Osteocyte (in vitro differentiated cells): ENCODE measurements around the gene NCK2. TPM values are rescaled to one million over a fixed set of nuclear protein-coding genes. Genes with fewer than 3 reads are reported as not detected.

Experiments
- DNase-seq: peaks from one replicate; pipeline ENCODE4 v3.0.0; 2021; ENCODE audit warnings: mixed read lengths; ENCODE audit not compliant: unreplicated experiment; ENCODE audit errors: extremely low spot score
- H3K27ac Mint-ChIP-seq: one replicate; pipeline ENCODE4 v1.8.0; 2021; ENCODE audit warnings: mild to moderate bottlenecking, mixed read lengths; ENCODE audit not compliant: unreplicated experiment
- H3K27me3 Mint-ChIP-seq: one replicate; pipeline ENCODE4 v1.8.0; 2021; ENCODE audit warnings: mixed read lengths; ENCODE audit not compliant: unreplicated experiment
- H3K36me3 Mint-ChIP-seq: one replicate; pipeline ENCODE4 v1.8.0; 2021; ENCODE audit warnings: mixed read lengths; ENCODE audit not compliant: unreplicated experiment
- H3K4me1 Mint-ChIP-seq: one replicate; pipeline ENCODE4 v1.8.0; 2021; ENCODE audit warnings: mixed read lengths; ENCODE audit not compliant: unreplicated experiment
- H3K4me3 Mint-ChIP-seq: one replicate; pipeline ENCODE4 v1.8.0; 2021; ENCODE audit warnings: mild to moderate bottlenecking, moderate library complexity, mixed read lengths; ENCODE audit not compliant: unreplicated experiment
- H3K9me3 Mint-ChIP-seq: one replicate; pipeline ENCODE4 v1.8.0; 2021; ENCODE audit warnings: mixed read lengths; ENCODE audit not compliant: unreplicated experiment
- CTCF ChIP-seq: fragments of 200-600 bp; sonication (generic); IDR thresholded peaks from 2 replicates; pipeline ENCODE4 v1.5.0; 2021; ENCODE audit warnings: antibody characterized with exemption, mild to moderate bottlenecking, moderate library complexity
- total RNA-seq: library from RNA; stranded (reverse); gene quantifications from 2 replicates; pipeline ENCODE4 v1.2.1, GENCODE V29; 2021

Gene NCK2
- total RNA-seq, 1 donor from 2014 or later, result 39.5 TPM

- H3K27ac Mint-ChIP-seq, result no peak overlapping the region
- TF ChIP-seq CTCF, result no peak
Observed at GRCh38 chr2:105760639-105761337, 16.1 kb downstream of the NCK2 start.

GRCh38 chr2:105761931-105762515 is 17.3 kb downstream of the NCK2 start:
- no peak overlapping the region for H3K4me3 Mint-ChIP-seq
- H3K4me1 Mint-ChIP-seq, result peaks cover 21% of the 10 kb centered on the region
- DNase-seq, result no peak
- no peak for TF ChIP-seq CTCF
- no peaks in the 10 kb centered on the region for H3K27me3 Mint-ChIP-seq
- H3K27ac Mint-ChIP-seq, result peak overlapping the region; percentile 62
- H3K36me3 Mint-ChIP-seq, result peaks cover 1% of the 10 kb centered on the region
- no peaks in the 10 kb centered on the region for H3K9me3 Mint-ChIP-seq

More at GRCh38 chr2:105760639-105761337, 16.1 kb downstream of the NCK2 start:
- no peaks in the 10 kb centered on the region for H3K36me3 Mint-ChIP-seq
- DNase-seq, result no peak
- no peaks in the 10 kb centered on the region for H3K27me3 Mint-ChIP-seq
- H3K9me3 Mint-ChIP-seq, result no peaks in the 10 kb centered on the region
- no peak overlapping the region for H3K4me3 Mint-ChIP-seq
- peaks cover 27% of the 10 kb centered on the region for H3K4me1 Mint-ChIP-seq

GRCh38 chr2:105763076-105763475 is 18.4 kb downstream of the NCK2 start:
- peaks cover 17% of the 10 kb centered on the region for H3K4me1 Mint-ChIP-seq
- DNase-seq, result no peak
- H3K36me3 Mint-ChIP-seq, result peaks cover 7% of the 10 kb centered on the region
- H3K4me3 Mint-ChIP-seq, result no peak overlapping the region
- no peak for TF ChIP-seq CTCF
- H3K27ac Mint-ChIP-seq, result no peak overlapping the region
- no peaks in the 10 kb centered on the region for H3K9me3 Mint-ChIP-seq
- H3K27me3 Mint-ChIP-seq, result no peaks in the 10 kb centered on the region

GRCh38 chr2:105764059-105764458 is 19.3 kb downstream of the NCK2 start:
- Mint-ChIP-seq H3K36me3 (peaks cover 7% of the 10 kb centered on the region), H3K9me3 (no peaks in the 10 kb centered on the region), H3K27ac (no peak overlapping the region), H3K4me3 (no peak overlapping the region), H3K27me3 (no peaks in the 10 kb centered on the region), H3K4me1 (peaks cover 17% of the 10 kb centered on the region)
- no peak for TF ChIP-seq CTCF
- DNase-seq, result no peak

GRCh38 chr2:105765415-105766299 is 20.9 kb downstream of the NCK2 start:
- peaks cover 7% of the 10 kb centered on the region for H3K36me3 Mint-ChIP-seq
- H3K27me3 Mint-ChIP-seq, result no peaks in the 10 kb centered on the region
- H3K9me3 Mint-ChIP-seq, result no peaks in the 10 kb centered on the region
- no peak overlapping the region for H3K27ac Mint-ChIP-seq
- no peak for TF ChIP-seq CTCF
- H3K4me1 Mint-ChIP-seq, result peaks cover 22% of the 10 kb centered on the region
- DNase-seq, result no peak
- no peak overlapping the region for H3K4me3 Mint-ChIP-seq
